GM18499 (cell line): ENCODE measurements around the gene ASB3.
A peak's percentile ranks its signal among the peaks of the same experiment; 100 is the strongest.
"Not testable (repeated sequence)": the region's sequence is repeated elsewhere in the genome, so short reads cannot be mapped to it uniquely, and the experiment has no call there.

ENCODE experiments used
- ATAC-seq: cut with Tn5 transposase; IDR thresholded peaks from one replicate; pipeline ENCODE4 v1.9.1; 2021; ENCODE audit warnings: moderate number of reproducible peaks; ENCODE audit not compliant: insufficient read depth, unreplicated experiment

The ASB3 gene

DNA sequence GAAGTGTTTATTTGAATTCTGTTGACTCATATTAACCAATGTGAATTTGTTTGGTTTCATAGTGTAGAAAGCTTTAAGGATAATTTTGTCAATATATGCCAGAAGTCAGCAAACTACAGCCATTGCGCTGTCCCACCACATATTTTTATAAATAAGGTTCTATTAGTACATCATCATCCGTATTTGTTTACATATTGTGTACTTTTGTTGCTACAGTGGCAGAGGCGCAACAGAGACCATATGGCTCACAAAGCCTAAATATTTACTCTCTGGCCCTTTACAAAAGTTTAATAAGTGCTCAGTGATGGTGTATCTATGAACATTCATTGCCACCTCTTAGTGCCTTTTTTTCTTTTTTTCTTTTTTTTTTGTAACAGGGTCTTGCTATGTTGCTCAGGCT, 6.5 kb upstream of the ASB3 start:
- no peak for ATAC-seq

DNA sequence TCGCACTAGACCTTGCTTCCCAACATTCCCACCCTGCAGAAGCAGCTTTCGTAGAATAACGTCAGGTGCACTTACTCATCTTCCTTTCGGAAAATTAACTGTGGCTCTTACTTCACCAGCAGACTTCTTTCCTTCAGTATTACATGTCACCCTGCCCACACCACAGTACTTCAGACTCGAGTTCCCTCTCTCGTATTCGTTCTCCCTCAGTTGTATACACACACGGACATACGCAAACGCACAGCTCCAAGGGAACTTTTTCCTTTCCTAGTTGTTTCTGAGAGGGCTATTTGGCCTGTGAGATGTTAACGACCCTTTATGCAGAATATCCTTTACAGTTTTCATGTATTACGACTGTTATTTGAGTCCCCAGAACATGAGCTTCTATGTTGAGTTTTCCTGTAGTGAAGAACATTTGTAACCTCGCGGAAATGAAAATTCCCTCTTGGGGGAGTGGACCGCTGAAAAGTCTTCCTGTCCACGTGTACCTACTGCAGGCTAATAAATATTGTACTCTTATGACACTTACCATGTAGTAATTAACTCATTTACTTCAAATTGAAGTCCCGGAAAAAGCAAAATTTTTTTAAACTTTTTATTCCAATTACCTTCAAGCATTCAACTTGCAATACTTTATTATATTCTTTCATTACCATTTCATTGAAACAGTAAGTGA, 999 bp upstream of the ASB3 start:
- ATAC-seq, result no peak

DNA sequence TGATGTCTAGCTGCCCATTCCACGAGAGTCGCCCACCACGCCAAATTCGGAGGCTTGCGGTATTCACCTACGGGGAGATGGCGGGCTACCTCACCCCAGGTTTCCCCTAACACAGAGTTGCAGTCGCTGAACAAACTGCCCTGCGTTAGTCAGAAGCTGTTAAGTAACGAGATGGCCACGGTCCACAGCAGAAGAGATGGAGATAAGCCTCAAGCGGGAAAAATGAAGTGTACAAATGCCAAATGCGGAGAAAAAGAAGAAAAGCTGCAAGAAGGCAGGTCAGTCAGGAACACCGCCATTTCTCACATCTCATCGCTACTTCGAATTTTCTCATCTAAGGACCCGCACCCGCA, 425 bp downstream of the ASB3 start:
- ATAC-seq, result peak; percentile 4

DNA sequence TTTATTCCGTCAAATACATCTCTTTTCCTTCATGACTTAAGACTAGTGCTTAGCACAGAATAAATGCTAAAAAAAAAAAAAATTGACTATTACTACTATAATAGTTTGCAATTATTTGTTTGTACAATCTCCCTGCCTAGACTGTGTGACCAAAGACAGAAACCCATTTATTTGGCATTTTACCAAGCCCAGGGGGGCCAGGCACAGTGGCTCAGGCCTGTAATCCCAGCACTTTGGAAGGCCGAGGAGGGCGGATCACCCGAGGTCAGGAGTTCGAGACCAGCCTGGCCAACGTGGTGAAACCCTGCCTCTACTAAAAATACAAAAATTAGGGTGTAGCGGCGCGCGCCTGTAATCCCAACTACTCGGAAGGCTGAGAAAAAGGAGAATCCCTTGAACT, 1.4 kb downstream of the ASB3 start:
- ATAC-seq, result no peak

DNA sequence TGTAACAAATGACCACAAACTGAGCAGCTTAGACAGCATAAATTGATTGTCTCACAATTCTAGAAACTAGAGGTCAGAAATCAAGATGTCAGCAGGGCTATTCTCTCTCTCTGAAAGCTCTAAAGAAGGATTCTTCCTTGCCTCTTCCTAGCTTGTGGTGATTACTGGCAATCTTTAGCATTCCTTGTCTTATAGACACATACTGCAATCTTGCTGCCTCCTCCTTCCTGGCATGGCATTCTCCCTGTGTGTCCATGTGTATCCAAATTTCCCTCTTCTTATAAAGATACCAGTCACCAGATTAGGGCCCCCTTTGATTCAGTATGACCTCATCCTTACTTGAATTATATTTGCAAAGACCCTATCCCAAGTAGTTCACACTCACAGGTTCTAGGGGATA, 2.3 kb downstream of the ASB3 start:
- no peak for ATAC-seq

DNA sequence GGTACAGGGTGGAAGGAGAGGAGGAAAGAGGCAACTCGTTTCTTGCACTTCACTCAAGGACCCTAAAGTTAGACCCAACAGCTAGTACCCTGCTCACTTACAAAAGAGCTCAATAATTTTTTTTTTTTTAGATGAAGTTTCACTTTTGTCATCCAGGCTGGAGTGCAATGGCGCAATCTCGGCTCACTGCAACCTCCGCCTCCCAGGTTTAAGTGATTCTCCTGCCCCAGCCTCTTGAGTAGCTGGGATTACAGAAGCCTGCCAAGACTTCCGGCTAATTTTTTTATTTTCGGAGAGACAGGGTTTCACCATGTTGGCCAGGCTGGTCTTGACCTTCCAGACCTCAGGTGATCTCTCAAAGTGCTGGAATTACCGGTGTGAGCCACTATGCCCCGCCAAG, 4.1 kb downstream of the ASB3 start:
- ATAC-seq, result no peak

DNA sequence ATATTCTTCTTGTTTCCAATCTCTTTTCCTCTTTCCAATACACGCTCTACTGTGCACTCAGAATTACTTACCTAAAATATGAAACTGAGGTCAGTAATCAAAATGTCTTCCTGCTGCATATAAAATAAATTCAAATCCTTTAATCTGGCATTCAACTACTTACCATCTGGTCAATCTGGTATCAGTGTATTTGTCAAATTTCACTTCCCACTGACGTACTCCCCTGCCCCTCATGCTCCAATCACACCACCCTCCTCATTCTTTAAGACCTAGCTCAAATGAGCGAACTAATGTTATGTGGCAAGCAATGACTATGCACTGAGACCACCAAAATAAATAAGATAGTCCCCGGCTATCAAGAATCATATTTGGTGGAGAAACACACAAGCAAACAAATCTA, 6.7 kb downstream of the ASB3 start:
- no peak for ATAC-seq

DNA sequence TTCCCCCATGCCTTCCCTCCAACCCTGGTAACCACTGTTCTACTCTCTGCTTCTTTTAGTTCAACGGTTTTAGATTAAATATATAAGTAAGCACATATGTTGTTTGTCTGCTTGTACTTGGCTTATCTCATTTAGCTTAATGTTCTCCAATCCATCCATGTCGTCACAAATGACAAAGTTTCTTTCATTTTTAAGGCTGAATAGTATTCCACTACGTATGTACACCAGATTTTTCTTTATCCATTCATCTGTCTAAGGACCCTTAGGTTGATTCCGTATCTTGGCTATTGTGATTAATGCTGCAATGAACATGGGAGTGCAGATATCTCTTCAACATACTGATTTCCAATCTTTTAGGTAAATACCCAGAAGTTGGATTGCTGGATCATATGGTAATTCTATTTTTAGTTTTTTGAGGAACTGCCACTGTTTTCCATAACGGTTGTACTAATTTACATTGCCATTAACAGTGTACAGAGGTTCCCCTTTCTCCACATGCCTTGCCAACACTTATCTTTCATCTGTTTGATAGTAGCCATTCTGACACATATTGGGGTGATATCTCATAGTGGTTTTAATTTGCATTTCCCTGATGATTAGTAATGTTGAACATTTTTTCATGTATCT, 8.1 kb downstream of the ASB3 start:
- ATAC-seq, result no peak

DNA sequence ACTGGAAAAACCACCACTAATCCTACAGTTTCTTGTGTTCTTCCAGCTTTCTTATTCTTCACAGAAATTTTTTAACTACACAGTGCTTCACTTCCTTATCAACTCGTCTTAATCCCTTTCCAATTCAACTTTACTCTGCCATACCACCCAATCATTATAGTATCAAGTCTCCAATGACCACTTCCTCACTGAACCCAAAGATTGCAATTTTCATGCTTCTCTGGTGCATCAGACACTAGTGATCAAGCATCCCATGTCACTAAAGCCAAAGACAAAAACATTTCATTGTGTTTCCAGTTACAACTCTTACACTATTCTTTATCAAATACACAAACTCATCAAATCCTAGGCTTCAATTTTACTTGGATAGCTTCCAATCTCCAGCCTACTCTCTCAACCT, 9.6 kb downstream of the ASB3 start:
- no peak for ATAC-seq

DNA sequence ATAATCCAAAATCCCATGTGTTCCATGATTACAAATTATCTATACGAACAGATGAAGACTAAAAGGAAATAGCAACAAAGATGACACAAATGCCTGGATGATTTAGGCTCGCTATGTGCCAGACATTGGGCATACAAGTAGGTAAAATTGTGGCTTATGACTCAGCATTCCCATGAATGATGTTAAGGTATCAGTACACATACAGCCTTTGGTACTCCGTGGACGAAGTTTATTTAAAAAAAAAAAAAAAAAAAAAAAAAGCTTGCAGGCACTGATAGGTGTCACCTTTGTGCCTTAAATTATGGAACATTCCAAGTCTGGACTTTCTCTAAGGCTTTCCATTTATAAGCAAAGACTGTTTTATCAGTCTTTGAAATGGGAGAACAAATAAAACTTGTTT, 16.5 kb downstream of the ASB3 start:
- no peak for ATAC-seq

DNA sequence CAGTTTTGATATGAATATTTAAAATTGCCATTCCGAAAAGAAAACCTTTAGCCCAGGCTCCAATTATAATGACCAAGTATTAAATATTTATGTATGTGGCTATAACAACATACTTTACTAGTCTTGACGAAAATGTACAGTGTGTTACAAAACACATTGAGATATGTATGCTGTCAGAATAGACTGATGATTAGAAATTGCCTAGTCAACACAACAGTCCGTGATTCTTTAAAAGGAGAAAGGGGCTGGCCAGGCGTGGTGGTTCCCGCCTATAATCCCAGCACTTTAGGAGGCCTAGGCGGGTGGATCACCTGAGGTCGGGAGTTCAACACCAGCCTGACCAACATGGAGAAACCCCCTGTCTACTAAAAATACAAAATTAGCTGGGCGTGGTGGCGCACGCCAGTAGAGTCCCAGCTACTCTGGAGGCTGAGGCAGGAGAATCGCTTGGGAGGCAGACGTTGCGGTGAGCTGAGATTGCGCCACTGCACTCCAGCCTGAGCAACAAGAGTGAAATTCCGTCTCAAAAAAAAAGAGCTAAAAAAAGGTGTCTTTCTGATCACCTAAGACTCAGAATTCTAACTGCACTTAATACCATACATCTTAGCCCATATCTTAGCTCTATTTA, 17.3 kb downstream of the ASB3 start:
- no peak for ATAC-seq

DNA sequence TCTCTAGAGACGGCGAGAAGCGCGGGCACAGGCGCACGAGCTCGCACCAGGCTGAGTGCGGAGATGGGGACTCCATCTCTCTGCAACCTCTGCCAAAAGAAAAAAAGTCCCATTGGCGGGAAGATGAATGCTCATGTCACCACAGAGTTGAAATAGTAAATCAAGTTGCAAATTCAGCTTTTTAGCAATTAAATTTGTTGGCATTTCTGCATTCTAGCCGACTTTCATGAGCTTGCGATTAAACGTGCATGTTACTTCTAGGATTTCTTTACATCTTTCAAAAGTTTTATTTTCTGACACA, 18.6 kb downstream of the ASB3 start:
- no peak for ATAC-seq

DNA sequence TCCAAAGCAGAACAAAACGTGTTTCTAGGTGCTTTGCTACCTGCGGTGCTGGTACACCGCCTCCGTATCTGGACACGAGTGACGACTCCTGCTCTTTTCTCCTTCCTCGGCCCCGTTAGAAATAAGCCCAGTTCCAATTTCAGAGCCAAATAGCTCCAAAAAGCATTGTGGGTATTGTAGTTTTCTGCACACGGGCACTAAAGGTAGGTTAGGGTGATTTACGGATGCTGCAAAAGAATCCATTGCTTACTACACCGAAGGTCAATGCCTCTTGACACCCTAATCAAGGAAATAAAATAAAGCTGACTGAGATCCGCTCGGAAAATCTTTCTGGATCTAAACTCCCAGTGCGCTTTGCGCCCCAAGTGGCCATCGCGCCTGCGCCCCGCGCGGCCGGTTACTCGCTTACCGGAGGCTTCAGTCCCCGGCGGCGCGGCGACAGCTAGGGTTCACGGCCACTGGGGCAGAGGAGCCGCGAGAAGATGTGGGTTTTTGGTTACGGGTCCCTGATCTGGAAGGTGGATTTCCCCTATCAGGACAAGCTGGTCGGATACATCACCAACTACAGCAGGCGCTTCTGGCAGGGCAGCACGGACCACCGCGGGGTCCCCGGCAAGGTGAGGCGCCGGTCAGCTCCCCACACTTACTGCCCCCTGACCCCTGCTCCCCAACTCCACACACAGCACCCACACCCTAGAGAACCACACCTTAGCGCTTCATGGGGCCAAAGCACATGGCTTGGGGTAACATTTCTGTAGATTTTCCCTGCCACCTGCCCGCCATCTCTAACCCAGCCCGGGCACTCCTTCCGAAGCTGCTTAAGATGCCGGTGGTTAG, 19.1 kb downstream of the ASB3 start, which contains the start of gene CHAC2:
Gene CHAC2, plus strand, starts transcription at position 400 of the 837 bp plus-strand sequence. Its CDS starts 83 bp downstream, at position 483.
- ATAC-seq, result peak; percentile 77

DNA sequence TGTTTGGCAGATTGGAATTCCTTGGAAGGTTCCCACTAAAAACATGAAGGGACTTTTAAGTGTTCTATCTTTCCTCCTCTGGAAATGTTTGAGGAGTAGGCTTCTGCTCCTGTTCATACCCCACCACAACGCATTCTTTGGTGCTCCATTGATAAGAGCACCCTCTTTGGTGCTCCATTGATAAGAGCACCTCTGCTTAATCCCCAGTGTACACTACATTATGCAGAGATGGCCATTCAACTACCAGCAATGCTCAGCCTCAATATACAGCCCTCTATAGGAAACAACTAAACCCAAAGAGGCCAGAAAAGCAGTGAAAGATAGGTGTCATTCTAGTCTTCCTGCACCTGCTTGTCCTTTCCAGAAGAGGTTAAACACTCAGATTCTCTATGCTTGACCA, 21.0 kb downstream of the ASB3 start:
- no peak for ATAC-seq

DNA sequence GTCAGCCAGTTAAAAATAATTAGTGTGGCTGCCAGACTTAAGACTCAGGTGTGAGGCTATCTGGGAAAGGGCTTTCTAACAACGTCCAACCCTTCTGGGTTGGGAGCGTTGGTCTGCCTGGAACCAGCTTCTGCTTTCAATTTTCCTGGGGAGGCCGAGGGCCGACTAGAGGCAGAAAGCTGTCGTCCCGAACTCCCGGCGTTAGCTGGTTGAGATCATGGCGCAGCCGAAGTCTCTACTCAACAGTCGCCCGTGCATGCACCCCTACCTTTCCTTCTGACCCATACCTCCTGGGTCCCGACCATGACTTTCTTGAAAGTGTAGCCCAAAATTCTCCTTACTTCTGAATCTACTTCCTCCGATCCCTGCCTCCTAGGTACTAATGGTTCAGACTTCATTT, 29.5 kb downstream of the ASB3 start:
- not testable (repeated sequence) for ATAC-seq

DNA sequence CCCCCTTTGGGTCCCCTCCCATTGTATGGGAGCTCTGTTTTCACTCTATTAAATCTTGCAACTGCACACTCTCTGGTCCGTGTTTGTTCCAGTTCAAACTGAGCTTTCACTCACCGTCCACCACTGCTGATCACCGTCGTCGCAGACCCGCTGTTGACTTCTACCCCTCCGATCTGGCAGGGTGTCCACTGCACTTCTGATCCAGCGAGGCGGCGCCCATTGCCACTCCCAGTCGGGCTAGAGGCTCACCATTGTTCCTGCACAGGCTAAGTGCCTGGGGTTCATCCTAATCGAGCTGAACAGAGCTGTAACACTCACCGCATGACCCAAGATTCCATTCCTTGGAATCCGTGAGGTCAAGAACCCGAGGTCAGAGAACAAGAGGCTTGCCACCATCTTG, 30.1 kb downstream of the ASB3 start:
- no peak for ATAC-seq

DNA sequence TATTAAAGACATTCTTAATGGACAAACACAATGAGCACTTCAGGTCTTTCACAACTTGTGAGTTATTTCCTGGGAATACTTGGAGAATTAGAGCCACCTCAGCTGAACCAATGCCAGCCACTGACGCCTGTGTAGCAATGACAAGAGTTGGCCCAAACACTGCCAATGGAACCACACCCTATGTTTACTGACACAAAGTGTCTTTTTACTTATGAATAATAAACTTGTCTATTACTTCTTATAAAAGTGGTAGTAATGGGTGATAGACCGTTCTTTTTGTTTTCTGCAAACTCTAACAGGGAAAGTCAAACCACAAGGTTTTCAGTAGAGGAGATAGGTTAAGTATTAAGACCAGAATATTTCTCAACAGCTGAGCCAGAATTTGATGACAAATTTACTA, 31.6 kb downstream of the ASB3 start:
- no peak for ATAC-seq

DNA sequence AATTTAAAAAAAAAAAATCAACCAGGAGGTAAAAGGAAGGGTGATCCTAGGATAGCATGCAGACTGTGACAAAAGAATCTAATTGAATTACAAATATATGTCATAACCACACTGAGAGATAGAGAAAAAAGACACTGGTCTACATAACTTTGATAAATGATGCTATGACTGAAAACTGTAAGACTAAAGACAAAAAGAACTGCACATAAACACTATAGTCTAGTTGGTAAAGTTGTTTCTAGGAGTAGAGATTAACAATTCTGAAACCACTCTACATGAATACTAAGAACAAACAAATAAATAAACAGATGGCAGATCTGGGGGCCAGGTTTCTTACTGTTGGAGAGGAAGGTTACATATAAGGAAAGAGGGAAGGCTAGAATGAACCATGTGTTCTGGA, 33.7 kb downstream of the ASB3 start:
- no peak for ATAC-seq

DNA sequence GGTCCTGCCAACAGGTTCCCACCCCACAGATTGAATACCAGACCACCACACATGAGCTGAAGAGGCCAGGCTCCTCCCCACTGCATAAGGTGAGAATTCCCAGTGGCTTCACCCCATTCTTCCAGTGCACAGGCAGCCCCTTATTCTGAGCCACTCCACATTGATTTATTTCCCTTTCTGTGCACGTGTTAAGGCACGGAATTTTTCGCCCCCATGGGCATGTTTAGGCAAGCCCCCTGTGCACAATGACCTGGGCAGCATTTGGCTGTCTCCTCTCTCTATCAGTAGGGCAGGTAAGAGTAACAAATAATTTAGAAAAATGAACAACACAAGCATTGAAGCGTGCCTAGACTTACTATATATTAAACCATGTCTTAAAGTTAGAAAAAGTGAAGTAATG, 34.4 kb downstream of the ASB3 start:
- ATAC-seq, result no peak

DNA sequence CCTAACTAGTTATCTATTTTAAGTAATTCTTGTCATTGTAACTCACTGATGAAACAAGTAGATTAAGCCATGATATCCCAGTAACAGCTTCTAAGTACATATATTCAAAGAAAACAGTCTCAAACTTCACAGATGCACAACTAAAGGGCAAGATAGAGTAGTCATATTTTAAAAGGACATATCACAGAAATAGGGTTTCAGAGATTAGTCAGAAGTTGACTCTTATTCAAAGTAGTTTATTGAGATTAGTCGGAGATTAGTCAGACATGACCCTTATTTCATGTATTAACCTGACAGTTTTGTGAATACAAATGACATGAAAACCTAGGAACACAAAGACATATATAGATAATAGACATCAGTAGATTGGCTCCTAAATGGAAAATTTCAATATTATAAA, 35.0 kb downstream of the ASB3 start:
- peak; percentile 95 for ATAC-seq

DNA sequence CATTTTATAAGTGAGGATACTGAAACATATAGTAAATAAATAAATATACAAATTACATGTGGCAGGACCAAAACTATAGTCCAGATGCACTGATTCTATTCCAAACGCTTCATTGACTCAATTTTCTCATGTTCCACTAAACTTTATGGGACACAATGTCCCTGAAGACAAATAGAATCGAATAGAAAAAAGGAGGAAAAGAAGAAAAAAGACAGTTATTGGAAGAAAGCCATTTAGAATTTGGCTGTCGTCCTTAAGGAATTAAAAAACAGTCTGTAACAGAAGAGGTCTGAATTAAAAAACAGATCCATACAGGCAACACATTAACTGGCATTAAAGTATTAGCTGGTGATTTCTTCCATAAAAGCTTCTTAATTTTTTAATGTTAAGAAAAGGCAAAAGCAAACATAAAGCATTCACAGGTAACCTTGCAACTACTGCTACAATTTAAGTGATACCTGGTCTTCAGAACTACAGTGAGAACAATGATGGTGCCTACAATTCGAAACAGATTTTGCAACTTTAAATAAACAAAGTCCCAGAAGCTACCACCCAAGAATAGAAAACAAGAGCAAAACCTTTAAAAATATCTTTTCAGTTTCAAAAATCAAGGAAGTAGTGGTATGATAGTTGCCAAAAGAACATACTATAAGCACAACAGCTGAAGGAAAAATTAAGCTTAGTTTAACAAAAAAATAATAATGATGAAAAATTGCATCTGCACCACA, 36.5 kb downstream of the ASB3 start:
- no peak for ATAC-seq
